Activated CD4-positive, alpha-beta T cell treated with anti-CD3 and anti-CD28 coated beads, Interleukin-2, amount 10 ng/mL, durations not matched to agents 7 days and 5 days (primary cell): ENCODE results near the gene ZBTB9. TPM values are rescaled to one million over a fixed set of nuclear protein-coding genes. Genes with fewer than 3 reads are reported as not detected.

Experiments
- CTCF ChIA-PET: fragments of 350-600 bp; sonication (Branson Sonifier 250); formaldehyde crosslinking; loops from one replicate; lab custom pipeline; 2021; ENCODE audit warnings: antibody characterized with exemption; lab: Charles Lee
- POLR2A ChIA-PET: fragments of 350-600 bp; sonication (Branson Sonifier 250); formaldehyde crosslinking; loops from one replicate; lab custom pipeline; 2021; ENCODE audit warnings: antibody characterized with exemption; lab: Charles Lee
- DNase-seq: peaks from one replicate; pipeline ENCODE4 v3.0.0-alpha.2; 2020
- H3K27ac Mint-ChIP-seq: one replicate; pipeline ENCODE4 v1.8.0; 2021; ENCODE audit warnings: mild to moderate bottlenecking, moderate library complexity, mixed read lengths
- H3K27me3 Mint-ChIP-seq: one replicate; pipeline ENCODE4 v1.8.0; 2021; ENCODE audit warnings: mixed read lengths
- H3K36me3 Mint-ChIP-seq: one replicate; pipeline ENCODE4 v1.8.0; 2021; ENCODE audit warnings: low read depth, mixed read lengths
- H3K4me1 Mint-ChIP-seq: one replicate; pipeline ENCODE4 v1.8.0; 2021; ENCODE audit warnings: mixed read lengths
- H3K4me3 Mint-ChIP-seq: one replicate; pipeline ENCODE4 v1.8.0; 2021; ENCODE audit warnings: mild to moderate bottlenecking, moderate library complexity, mixed read lengths
- H3K9me3 Mint-ChIP-seq: one replicate; pipeline ENCODE4 v1.8.0; 2021; ENCODE audit warnings: mixed read lengths
- total RNA-seq, 2 experiments: library from RNA; stranded (reverse); gene quantifications; one replicate each; pipeline ENCODE4 v1.2.3, GENCODE V29; 2021

ZBTB9 gene
- total RNA-seq, 2 experiments from 2014 or later, result 9.0 to 9.9 TPM

GRCh38 chr6:33413241-33414120 is 40.9 kb upstream of the ZBTB9 start:
- H3K27me3 Mint-ChIP-seq, result no peaks in the 10 kb centered on the region
- peak overlapping the region; percentile 75 for H3K27ac Mint-ChIP-seq
- peaks cover 65% of the 10 kb centered on the region for H3K4me1 Mint-ChIP-seq
- H3K4me3 Mint-ChIP-seq, result no peak overlapping the region
- peaks cover 43% of the 10 kb centered on the region for H3K36me3 Mint-ChIP-seq
- no peaks in the 10 kb centered on the region for H3K9me3 Mint-ChIP-seq
- DNase-seq, result no peak
- ChIA-PET POLR2A (no interaction called here), CTCF (no interaction called here)

- DNase-seq, result no peak
- Mint-ChIP-seq H3K4me1 (peaks cover 71% of the 10 kb centered on the region), H3K9me3 (no peaks in the 10 kb centered on the region), H3K4me3 (no peak overlapping the region), H3K27ac (peak overlapping the region; percentile 75), H3K36me3 (peaks cover 34% of the 10 kb centered on the region), H3K27me3 (no peaks in the 10 kb centered on the region)
- POLR2A ChIA-PET, result no interaction called here
- CTCF ChIA-PET, result no interaction called here
Observed at GRCh38 chr6:33414592-33415271, 39.6 kb upstream of the ZBTB9 start.

GRCh38 chr6:33415831-33416230 is 38.5 kb upstream of the ZBTB9 start:
- ChIA-PET CTCF (interaction anchor here (1.2 kb wide), 1 partner anchor 13 kb away, joined by 3 read pairs; no protein-coding TSS in a partner anchor), POLR2A (no interaction called here)
- DNase-seq, result no peak
- Mint-ChIP-seq H3K4me3 (peak overlapping the region; percentile 5), H3K27me3 (no peaks in the 10 kb centered on the region), H3K4me1 (peaks cover 71% of the 10 kb centered on the region), H3K9me3 (no peaks in the 10 kb centered on the region), H3K27ac (peak overlapping the region; percentile 7), H3K36me3 (peaks cover 31% of the 10 kb centered on the region)

GRCh38 chr6:33416386-33417127 is 37.8 kb upstream of the ZBTB9 start:
- no peak for DNase-seq
- H3K36me3 Mint-ChIP-seq, result peaks cover 31% of the 10 kb centered on the region
- POLR2A ChIA-PET, result interaction anchor here (0.7 kb wide), 1 partner anchor 170 kb away, joined by 6 read pairs; no protein-coding TSS in a partner anchor

GRCh38 chr6:33417128-33417902 is 37.1 kb upstream of the ZBTB9 start:
- ChIA-PET POLR2A (interaction anchor here (0.7 kb wide), 1 partner anchor 169 kb away, joined by 6 read pairs; no protein-coding TSS in a partner anchor), CTCF (interaction anchor here (0.9 to 3.9 kb wide), 5 partner anchors 9 to 162 kb away, joined by 3 to 28 read pairs (median 4); no protein-coding TSS in a partner anchor)
- DNase-seq, result no peak

More at GRCh38 chr6:33416386-33417127, 37.8 kb upstream of the ZBTB9 start:
- CTCF ChIA-PET, result interaction anchor here (0.9 to 3.9 kb wide), 4 partner anchors 10 to 14 kb away, joined by 3 to 28 read pairs (median 4); no protein-coding TSS in a partner anchor
- peaks cover 73% of the 10 kb centered on the region for H3K4me1 Mint-ChIP-seq
- peak overlapping the region; percentile 97 for H3K27ac Mint-ChIP-seq
- peaks cover 3% of the 10 kb centered on the region for H3K27me3 Mint-ChIP-seq
- peak overlapping the region; percentile 95 for H3K4me3 Mint-ChIP-seq
- no peaks in the 10 kb centered on the region for H3K9me3 Mint-ChIP-seq

GRCh38 chr6:33417903-33418689 is 36.3 kb upstream of the ZBTB9 start, which contains the start of gene CUTA:
TSS of gene CUTA (minus strand) at chr6:33418107. CDS start at chr6:33418000, 107 bp downstream.
- peak; percentile 100 for DNase-seq
- Mint-ChIP-seq H3K9me3 (no peaks in the 10 kb centered on the region), H3K27me3 (peaks cover 3% of the 10 kb centered on the region), H3K36me3 (peaks cover 26% of the 10 kb centered on the region), H3K4me1 (peaks cover 71% of the 10 kb centered on the region), H3K27ac (peak within 1 kb of the TSS; percentile 97), H3K4me3 (peak within 1 kb of the TSS; percentile 95)
- ChIA-PET POLR2A (no interaction called here), CTCF (interaction anchor here (0.7 to 3.9 kb wide), 8 partner anchors 8 to 282 kb away, joined by 3 to 28 read pairs (median 4); partner anchors contain the start of genes RPS18 and VPS52)

More at GRCh38 chr6:33417128-33417902, 37.1 kb upstream of the ZBTB9 start:
- Mint-ChIP-seq H3K4me3 (peak overlapping the region; percentile 95), H3K9me3 (no peaks in the 10 kb centered on the region), H3K27me3 (peaks cover 3% of the 10 kb centered on the region), H3K27ac (peak overlapping the region; percentile 97), H3K36me3 (peaks cover 30% of the 10 kb centered on the region), H3K4me1 (peaks cover 73% of the 10 kb centered on the region)

- Mint-ChIP-seq H3K27me3 (peaks cover 3% of the 10 kb centered on the region), H3K27ac (peak overlapping the region; percentile 97), H3K4me3 (peak overlapping the region; percentile 95), H3K9me3 (no peaks in the 10 kb centered on the region), H3K36me3 (peaks cover 25% of the 10 kb centered on the region), H3K4me1 (peaks cover 71% of the 10 kb centered on the region)
- DNase-seq, result peak; percentile 45
- CTCF ChIA-PET, result interaction anchor here (0.6 to 3.9 kb wide), 9 partner anchors 9 to 282 kb away, joined by 3 to 28 read pairs (median 3); no protein-coding TSS in a partner anchor
- POLR2A ChIA-PET, result no interaction called here
Observed at GRCh38 chr6:33418690-33419291, 35.6 kb upstream of the ZBTB9 start.

DNA sequence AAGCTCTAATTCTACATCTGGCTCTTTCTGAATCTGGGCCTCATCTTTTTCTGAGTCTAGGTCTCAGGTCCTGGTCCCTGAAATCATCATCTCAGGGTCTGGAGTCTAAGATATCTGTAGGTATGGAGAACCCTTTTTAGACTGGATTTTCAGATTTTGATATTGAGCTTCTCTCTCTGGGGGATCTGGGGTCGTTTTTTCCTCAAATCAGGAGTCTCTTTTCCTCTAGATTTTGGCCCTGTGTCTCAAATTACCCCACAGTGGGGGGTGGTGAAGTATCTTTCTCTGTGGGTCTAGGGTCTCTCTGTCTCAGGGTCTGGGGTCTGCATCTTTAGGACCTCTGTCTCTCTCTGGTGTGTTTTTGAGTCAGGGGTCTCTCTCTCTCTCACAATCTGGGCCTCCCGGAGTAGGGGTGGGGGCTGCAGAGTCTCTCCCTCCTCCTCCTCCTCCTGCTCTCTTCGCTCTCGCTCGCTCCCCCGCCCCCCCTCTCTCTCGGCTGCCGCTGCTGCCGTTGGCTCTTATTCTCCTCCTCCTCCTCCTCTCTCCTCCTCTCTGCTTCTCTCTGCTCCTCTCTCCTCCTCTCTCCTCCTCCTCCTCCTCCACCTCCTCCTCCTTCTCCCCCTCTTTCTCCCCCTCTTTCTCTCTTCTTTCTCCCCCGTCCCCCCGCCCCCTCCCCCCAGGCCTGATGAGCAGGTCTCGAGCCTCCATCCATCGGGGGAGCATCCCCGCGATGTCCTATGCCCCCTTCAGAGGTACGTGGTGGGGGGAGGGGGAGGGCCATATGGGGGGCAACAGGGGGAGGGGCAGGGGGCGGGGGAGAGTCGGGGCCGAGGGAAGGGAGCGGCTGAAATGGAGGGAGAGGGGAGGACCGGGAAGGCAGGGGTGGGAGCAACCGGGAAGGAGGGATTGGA is 34.5 kb upstream of the ZBTB9 start, which contains the start of gene SYNGAP1:
Gene SYNGAP1, plus strand, starts transcription at position 486 of the 911 bp plus-strand sequence. Its CDS starts 200 bp downstream, at position 686.
- Mint-ChIP-seq H3K9me3 (no peaks in the 10 kb centered on the region), H3K4me1 (peaks cover 71% of the 10 kb centered on the region), H3K27me3 (peaks cover 3% of the 10 kb centered on the region), H3K4me3 (peak within 1 kb of the TSS; percentile 95), H3K36me3 (peaks cover 25% of the 10 kb centered on the region), H3K27ac (peak within 1 kb of the TSS; percentile 97)
- DNase-seq, result peak; percentile 56
- ChIA-PET CTCF (interaction anchor here (0.6 to 3.9 kb wide), 5 partner anchors 10 to 176 kb away, joined by 3 to 28 read pairs (median 3); no protein-coding TSS in a partner anchor), POLR2A (interaction anchor here (0.7 kb wide), 1 partner anchor 10 kb away, joined by 3 read pairs; no protein-coding TSS in a partner anchor)

GRCh38 chr6:33420491-33421343 is 33.7 kb upstream of the ZBTB9 start:
- Mint-ChIP-seq H3K9me3 (no peaks in the 10 kb centered on the region), H3K27me3 (peaks cover 3% of the 10 kb centered on the region), H3K27ac (peak overlapping the region; percentile 31), H3K4me3 (peak overlapping the region; percentile 53), H3K36me3 (peaks cover 24% of the 10 kb centered on the region), H3K4me1 (peaks cover 72% of the 10 kb centered on the region)
- POLR2A ChIA-PET, result no interaction called here
- DNase-seq, result no peak
- CTCF ChIA-PET, result interaction anchor here (3.9 kb wide), 1 partner anchor 10 kb away, joined by 28 read pairs; no protein-coding TSS in a partner anchor
